ENCODE measurements around the gene RUVBL2.
"Not testable (repeated sequence)": the region's sequence is repeated elsewhere in the genome, so short reads cannot be mapped to it uniquely, and the experiment has no call there.

Gene RUVBL2

GRCh38 chr19:49036815-49037214 is 43.1 kb downstream of the RUVBL2 start, which contains the start of gene CGB1:
CGB1 (minus strand) TSS chr19:49036895; CDS start chr19:49036711, 184 bp downstream.
- peak; percentile 38 for TF ChIP-seq CTCF (IDR thresholded peaks at IDR 0.05; ENCODE audit: extremely low read depth, missing control alignments)
- peak; percentile 25 for DNase-seq (ENCODE audit: low spot score)

- not testable (repeated sequence) for DNase-seq (ENCODE audit: low spot score)
Observed at GRCh38 chr19:49038111-49038510, 44.4 kb downstream of the RUVBL2 start.

GRCh38 chr19:49038557-49039276 is 45.0 kb downstream of the RUVBL2 start:
- DNase-seq (ENCODE audit: low spot score): not testable (repeated sequence)

- not testable (repeated sequence) for DNase-seq (ENCODE audit: low spot score)
Observed at GRCh38 chr19:49039736-49040135, 46.0 kb downstream of the RUVBL2 start.

- TF ChIP-seq CTCF (IDR thresholded peaks at IDR 0.05; ENCODE audit: extremely low read depth, missing control alignments): no peak
- DNase-seq (ENCODE audit: low spot score): no peak
Observed at GRCh38 chr19:49042177-49042576, 48.5 kb downstream of the RUVBL2 start.

GRCh38 chr19:49042666-49043065 is 49.0 kb downstream of the RUVBL2 start:
- DNase-seq (ENCODE audit: low spot score): not testable (repeated sequence)

GRCh38 chr19:49043548-49043947 is 49.9 kb downstream of the RUVBL2 start, which contains the start of gene CGB5:
CGB5 (plus strand) TSS chr19:49043848; CDS start chr19:49044210, 362 bp downstream.
- DNase-seq (ENCODE audit: low spot score): not testable (repeated sequence)

- DNase-seq (ENCODE audit: low spot score): not testable (repeated sequence)
Observed at GRCh38 chr19:49049011-49049410, 55.3 kb downstream of the RUVBL2 start, which contains the start of gene CGB8. CGB8 (minus strand) TSS chr19:49049111; CDS start chr19:49048739, 372 bp downstream.

GRCh38 chr19:49049834-49050233 is 56.1 kb downstream of the RUVBL2 start:
- not testable (repeated sequence) for DNase-seq (ENCODE audit: low spot score)

GRCh38 chr19:49050376-49051033 is 56.8 kb downstream of the RUVBL2 start:
- DNase-seq (ENCODE audit: low spot score): not testable (repeated sequence)

- DNase-seq (ENCODE audit: low spot score): peak; percentile 89
- no peak for TF ChIP-seq CTCF (IDR thresholded peaks at IDR 0.05; ENCODE audit: extremely low read depth, missing control alignments)
Observed at GRCh38 chr19:49056101-49056901, 62.6 kb downstream of the RUVBL2 start.

GRCh38 chr19:49056902-49057596 is 63.4 kb downstream of the RUVBL2 start:
- DNase-seq (ENCODE audit: low spot score): not testable (repeated sequence)

All from GM20000 (cell line).